NCI-H510A (cell line): ENCODE data around the gene AGAP1.

Source experiments
- DNase-seq: peaks from one replicate; lab custom pipeline; 2025; lab: John Stamatoyannopoulos, UW

AGAP1 gene

GRCh38 chr2:235533198-235533597 is 39.4 kb downstream of the AGAP1 start:
- DNase-seq = no peak

- DNase-seq = no peak
Observed at GRCh38 chr2:235533616-235534385, 40.0 kb downstream of the AGAP1 start.

- no peak for DNase-seq
Observed at GRCh38 chr2:235534678-235535422, 41.0 kb downstream of the AGAP1 start.

GRCh38 chr2:235535423-235536130 is 41.7 kb downstream of the AGAP1 start:
- no peak for DNase-seq

GRCh38 chr2:235536711-235537110 is 42.9 kb downstream of the AGAP1 start:
- no peak for DNase-seq

GRCh38 chr2:235537186-235537585 is 43.3 kb downstream of the AGAP1 start:
- no peak for DNase-seq

- DNase-seq = no peak
Observed at GRCh38 chr2:235537587-235537986, 43.7 kb downstream of the AGAP1 start.

- no peak for DNase-seq
Observed at GRCh38 chr2:235538144-235538639, 44.3 kb downstream of the AGAP1 start.

GRCh38 chr2:235538981-235539380 is 45.1 kb downstream of the AGAP1 start:
- no peak for DNase-seq

GRCh38 chr2:235539773-235540172 is 45.9 kb downstream of the AGAP1 start:
- DNase-seq = no peak

- DNase-seq = no peak
Observed at GRCh38 chr2:235541016-235541415, 47.2 kb downstream of the AGAP1 start.

- DNase-seq = peak; percentile 33
Observed at GRCh38 chr2:235541838-235542549, 48.2 kb downstream of the AGAP1 start.

GRCh38 chr2:235542733-235543127 is 48.9 kb downstream of the AGAP1 start:
- DNase-seq = peak; percentile 87

- no peak for DNase-seq
Observed at GRCh38 chr2:235543128-235543750, 49.4 kb downstream of the AGAP1 start.

GRCh38 chr2:235543851-235544688 is 50.2 kb downstream of the AGAP1 start:
- DNase-seq = no peak

- no peak for DNase-seq
Observed at GRCh38 chr2:235544689-235544969, 50.8 kb downstream of the AGAP1 start.

- no peak for DNase-seq
Observed at GRCh38 chr2:235545339-235546150, 51.7 kb downstream of the AGAP1 start.

- no peak for DNase-seq
Observed at GRCh38 chr2:235546151-235546435, 52.2 kb downstream of the AGAP1 start.

GRCh38 chr2:235546436-235546835 is 52.6 kb downstream of the AGAP1 start:
- DNase-seq = no peak

- DNase-seq = no peak
Observed at GRCh38 chr2:235549735-235550377, 56.0 kb downstream of the AGAP1 start.
